ENCODE measurements around the gene SLC39A11.

SLC39A11 gene

GRCh38 chr17:73126716-73127473, 34.4 kb upstream of the SLC39A11 start:
- H3K36me3 Mint-ChIP-seq (ENCODE audit: low read depth): no peaks in the 10 kb centered on the region
- peaks cover under 1% of the 10 kb centered on the region for H3K27me3 Mint-ChIP-seq (ENCODE audit: low read depth)
- H3K27ac Mint-ChIP-seq: no peak overlapping the region
- no peaks in the 10 kb centered on the region for H3K9me3 Mint-ChIP-seq
- TF ChIP-seq CTCF (IDR thresholded peaks at IDR 0.05; ENCODE audit: unreplicated experiment in 3 of 3): no peak
- H3K4me1 Mint-ChIP-seq: no peaks in the 10 kb centered on the region
- no peak overlapping the region for H3K4me3 Mint-ChIP-seq

GRCh38 chr17:73123606-73124320, 31.3 kb upstream of the SLC39A11 start:
- H3K9me3 Mint-ChIP-seq: no peaks in the 10 kb centered on the region

GRCh38 chr17:73122953-73123605, 30.6 kb upstream of the SLC39A11 start:
- Mint-ChIP-seq H3K4me1 (no peaks in the 10 kb centered on the region), H3K4me3 (no peak overlapping the region), H3K27me3 (ENCODE audit: low read depth) (peaks cover 6% of the 10 kb centered on the region), H3K36me3 (ENCODE audit: low read depth) (no peaks in the 10 kb centered on the region), H3K27ac (peak overlapping the region in 1 of 3 experiments; percentile 4), H3K9me3 (no peaks in the 10 kb centered on the region)
- no peak for TF ChIP-seq CTCF (IDR thresholded peaks at IDR 0.05; ENCODE audit: unreplicated experiment in 3 of 3)

More at GRCh38 chr17:73123606-73124320, 31.3 kb upstream of the SLC39A11 start:
- no peak for TF ChIP-seq CTCF (IDR thresholded peaks at IDR 0.05; ENCODE audit: unreplicated experiment in 3 of 3)
- Mint-ChIP-seq H3K4me1 (no peaks in the 10 kb centered on the region), H3K27me3 (ENCODE audit: low read depth) (peaks cover 6% of the 10 kb centered on the region), H3K27ac (peak overlapping the region in 1 of 3 experiments; percentile 4), H3K36me3 (ENCODE audit: low read depth) (no peaks in the 10 kb centered on the region), H3K4me3 (no peak overlapping the region)

GRCh38 chr17:73121506-73121905, 29.0 kb upstream of the SLC39A11 start:
- no peak for TF ChIP-seq CTCF (IDR thresholded peaks at IDR 0.05; ENCODE audit: unreplicated experiment in 3 of 3)
- no peaks in the 10 kb centered on the region for H3K4me1 Mint-ChIP-seq
- no peaks in the 10 kb centered on the region for H3K9me3 Mint-ChIP-seq
- H3K4me3 Mint-ChIP-seq: no peak overlapping the region
- H3K36me3 Mint-ChIP-seq (ENCODE audit: low read depth): no peaks in the 10 kb centered on the region
- no peak overlapping the region for H3K27ac Mint-ChIP-seq
- H3K27me3 Mint-ChIP-seq (ENCODE audit: low read depth): peaks cover 6% of the 10 kb centered on the region

GRCh38 chr17:73119631-73120030, 27.1 kb upstream of the SLC39A11 start:
- Mint-ChIP-seq H3K9me3 (no peaks in the 10 kb centered on the region), H3K4me3 (no peak overlapping the region), H3K27ac (no peak overlapping the region), H3K4me1 (no peaks in the 10 kb centered on the region), H3K27me3 (ENCODE audit: low read depth) (peaks cover 6% of the 10 kb centered on the region), H3K36me3 (ENCODE audit: low read depth) (no peaks in the 10 kb centered on the region)
- TF ChIP-seq CTCF (IDR thresholded peaks at IDR 0.05; ENCODE audit: unreplicated experiment in 3 of 3): no peak
